ENCODE results near the gene DPF1. TPM values are rescaled to one million over a fixed set of nuclear protein-coding genes. Genes with fewer than 3 reads are reported as not detected.

Gene DPF1
- total RNA-seq, 1 experiment from 2014 or later, result 7.5 TPM

DNA sequence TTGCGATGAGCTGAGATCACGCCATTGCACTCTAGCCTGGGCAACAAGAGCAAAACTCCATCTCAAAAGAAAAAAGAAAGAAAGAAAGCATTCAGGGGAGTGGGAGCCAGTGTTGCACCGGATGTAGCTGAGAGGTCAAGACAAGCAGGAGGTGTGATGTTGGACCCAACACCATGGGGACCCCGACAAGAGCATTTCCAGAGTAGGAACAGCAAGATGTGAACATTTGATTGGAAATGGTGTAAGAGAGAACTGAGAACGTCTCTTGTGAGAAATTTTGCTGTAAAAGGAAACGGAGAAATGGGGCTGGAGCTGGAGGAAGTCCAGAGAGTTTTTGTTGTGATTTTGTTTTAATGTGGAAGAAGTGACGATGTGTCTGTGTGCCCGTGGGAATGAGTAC is 15.8 kb upstream of the DPF1 start:
- intact Hi-C loops (cut with micrococcal nuclease; ENCODE audit: unreplicated experiment) (no loop called here), in situ Hi-C loops (cut with HindIII; ENCODE audit: low pct_unique_long_range_greater_than_20kb, low sequenced_read_pairs) (no loop called here)
- no peak overlapping the region for H3K4me3 ChIP-seq (ENCODE audit: low read depth in 2 of 2, low read length in 2 of 2)
- no peak for ATAC-seq
- ChIA-PET POLR2A (interaction anchor here (0.6 kb wide), 2 partner anchors 71 to 1016 kb away, joined by 3 read pairs; no protein-coding TSS in a partner anchor), CTCF (interaction anchor here (0.6 to 0.7 kb wide), 2 partner anchors 31 to 174 kb away, joined by 3 to 4 read pairs; no protein-coding TSS in a partner anchor)
- H3K4me1 ChIP-seq (ENCODE audit: control insufficient read depth, insufficient read depth, low read length), result peaks cover 2% of the 10 kb centered on the region
- TF ChIP-seq, protein P1, sequence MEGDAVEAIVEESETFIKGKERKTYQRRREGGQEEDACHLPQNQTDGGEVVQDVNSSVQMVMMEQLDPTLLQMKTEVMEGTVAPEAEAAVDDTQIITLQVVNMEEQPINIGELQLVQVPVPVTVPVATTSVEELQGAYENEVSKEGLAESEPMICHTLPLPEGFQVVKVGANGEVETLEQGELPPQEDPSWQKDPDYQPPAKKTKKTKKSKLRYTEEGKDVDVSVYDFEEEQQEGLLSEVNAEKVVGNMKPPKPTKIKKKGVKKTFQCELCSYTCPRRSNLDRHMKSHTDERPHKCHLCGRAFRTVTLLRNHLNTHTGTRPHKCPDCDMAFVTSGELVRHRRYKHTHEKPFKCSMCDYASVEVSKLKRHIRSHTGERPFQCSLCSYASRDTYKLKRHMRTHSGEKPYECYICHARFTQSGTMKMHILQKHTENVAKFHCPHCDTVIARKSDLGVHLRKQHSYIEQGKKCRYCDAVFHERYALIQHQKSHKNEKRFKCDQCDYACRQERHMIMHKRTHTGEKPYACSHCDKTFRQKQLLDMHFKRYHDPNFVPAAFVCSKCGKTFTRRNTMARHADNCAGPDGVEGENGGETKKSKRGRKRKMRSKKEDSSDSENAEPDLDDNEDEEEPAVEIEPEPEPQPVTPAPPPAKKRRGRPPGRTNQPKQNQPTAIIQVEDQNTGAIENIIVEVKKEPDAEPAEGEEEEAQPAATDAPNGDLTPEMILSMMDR (IDR thresholded peaks at IDR 0.05), result no peak
- TF ChIP-seq POLR2AphosphoS5 (IDR thresholded peaks at IDR 0.05; ENCODE audit: low read depth, low read length) (no peak), SIN3A (IDR thresholded peaks at IDR 0.05; ENCODE audit: borderline replicate concordance, insufficient read depth, low read depth, low read length) (no peak), TCF7L2 (IDR thresholded peaks at IDR 0.05; ENCODE audit: low read depth, low read length) (no peak)
- TF ChIP-seq, protein P2, sequence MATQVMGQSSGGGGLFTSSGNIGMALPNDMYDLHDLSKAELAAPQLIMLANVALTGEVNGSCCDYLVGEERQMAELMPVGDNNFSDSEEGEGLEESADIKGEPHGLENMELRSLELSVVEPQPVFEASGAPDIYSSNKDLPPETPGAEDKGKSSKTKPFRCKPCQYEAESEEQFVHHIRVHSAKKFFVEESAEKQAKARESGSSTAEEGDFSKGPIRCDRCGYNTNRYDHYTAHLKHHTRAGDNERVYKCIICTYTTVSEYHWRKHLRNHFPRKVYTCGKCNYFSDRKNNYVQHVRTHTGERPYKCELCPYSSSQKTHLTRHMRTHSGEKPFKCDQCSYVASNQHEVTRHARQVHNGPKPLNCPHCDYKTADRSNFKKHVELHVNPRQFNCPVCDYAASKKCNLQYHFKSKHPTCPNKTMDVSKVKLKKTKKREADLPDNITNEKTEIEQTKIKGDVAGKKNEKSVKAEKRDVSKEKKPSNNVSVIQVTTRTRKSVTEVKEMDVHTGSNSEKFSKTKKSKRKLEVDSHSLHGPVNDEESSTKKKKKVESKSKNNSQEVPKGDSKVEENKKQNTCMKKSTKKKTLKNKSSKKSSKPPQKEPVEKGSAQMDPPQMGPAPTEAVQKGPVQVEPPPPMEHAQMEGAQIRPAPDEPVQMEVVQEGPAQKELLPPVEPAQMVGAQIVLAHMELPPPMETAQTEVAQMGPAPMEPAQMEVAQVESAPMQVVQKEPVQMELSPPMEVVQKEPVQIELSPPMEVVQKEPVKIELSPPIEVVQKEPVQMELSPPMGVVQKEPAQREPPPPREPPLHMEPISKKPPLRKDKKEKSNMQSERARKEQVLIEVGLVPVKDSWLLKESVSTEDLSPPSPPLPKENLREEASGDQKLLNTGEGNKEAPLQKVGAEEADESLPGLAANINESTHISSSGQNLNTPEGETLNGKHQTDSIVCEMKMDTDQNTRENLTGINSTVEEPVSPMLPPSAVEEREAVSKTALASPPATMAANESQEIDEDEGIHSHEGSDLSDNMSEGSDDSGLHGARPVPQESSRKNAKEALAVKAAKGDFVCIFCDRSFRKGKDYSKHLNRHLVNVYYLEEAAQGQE (IDR thresholded peaks at IDR 0.05; ENCODE audit: insufficient read depth in 1 of 2, low read depth in 2 of 2, low read length in 1 of 2), result no peak
- H3K36me3 ChIP-seq (ENCODE audit: control insufficient read depth, insufficient read depth, low read length), result no peaks in the 10 kb centered on the region
- no peaks in the 10 kb centered on the region for H3K27me3 ChIP-seq (ENCODE audit: control insufficient read depth, insufficient read depth, low read length)
- no peak for DNase-seq (ENCODE audit: low read depth, low spot score)
- H3K9me3 ChIP-seq (ENCODE audit: control insufficient read depth, insufficient read depth, low read depth, low read length), result no peaks in the 10 kb centered on the region
- no peak overlapping the region for H3K27ac ChIP-seq (ENCODE audit: low read length)
- no TSS peak for BruUV-seq (replicated peaks)

DNA sequence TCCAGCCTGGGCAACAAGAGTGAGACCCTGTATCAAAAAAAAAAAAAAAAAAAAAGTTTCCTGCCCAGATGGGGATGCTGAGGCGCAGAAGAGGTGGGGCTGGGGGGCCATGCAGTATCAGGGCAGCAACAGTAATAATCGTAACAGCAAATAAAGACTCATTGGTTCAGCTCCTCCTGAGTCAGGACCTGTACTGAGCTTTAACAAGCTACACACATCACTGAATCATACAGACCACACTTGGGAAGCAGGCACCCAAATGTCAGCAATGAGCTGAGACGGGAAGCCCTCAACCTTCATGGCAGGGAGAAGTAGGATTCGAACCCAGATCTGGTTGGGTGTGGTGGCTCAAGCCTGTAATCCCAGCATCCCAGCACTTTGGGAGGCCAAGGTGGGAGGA is 10.6 kb upstream of the DPF1 start:
- Histone ChIP-seq H3K27ac (ENCODE audit: low read length) (no peak overlapping the region), H3K4me1 (ENCODE audit: control insufficient read depth, insufficient read depth, low read length) (0 out of 2 replicates have a peak, but pooled peaks cover 3% of the 10 kb centered on the region), H3K4me3 (ENCODE audit: low read depth in 2 of 2, low read length in 2 of 2) (no peak overlapping the region), H3K27me3 (ENCODE audit: control insufficient read depth, insufficient read depth, low read length) (peaks cover 2% of the 10 kb centered on the region; the same call in 1 of the 2 replicates), H3K9me3 (ENCODE audit: control insufficient read depth, insufficient read depth, low read depth, low read length) (no peaks in the 10 kb centered on the region), H3K36me3 (ENCODE audit: control insufficient read depth, insufficient read depth, low read length) (no peaks in the 10 kb centered on the region)
- no peak for DNase-seq (ENCODE audit: low read depth, low spot score)
- BruUV-seq (replicated peaks), result no TSS peak
- TF ChIP-seq, protein P1 (IDR thresholded peaks at IDR 0.05), result no peak
- no peak for TF ChIP-seq POLR2AphosphoS5 (IDR thresholded peaks at IDR 0.05; ENCODE audit: low read depth, low read length)
- no peak for TF ChIP-seq SIN3A (IDR thresholded peaks at IDR 0.05; ENCODE audit: borderline replicate concordance, insufficient read depth, low read depth, low read length)
- no peak for TF ChIP-seq TCF7L2 (IDR thresholded peaks at IDR 0.05; ENCODE audit: low read depth, low read length)
- TF ChIP-seq, protein P2 (IDR thresholded peaks at IDR 0.05; ENCODE audit: insufficient read depth in 1 of 2, low read depth in 2 of 2, low read length in 1 of 2), result no peak
- intact Hi-C loops (cut with micrococcal nuclease; ENCODE audit: unreplicated experiment) (no loop called here), in situ Hi-C loops (cut with HindIII; ENCODE audit: low pct_unique_long_range_greater_than_20kb, low sequenced_read_pairs) (no loop called here)
- ATAC-seq, result no peak
- CTCF ChIA-PET, result interaction anchor here (0.7 to 1.1 kb wide), 5 partner anchors 8 to 332 kb away, joined by 4 to 12 read pairs (median 10); partner anchors contain the start of genes CATSPERG and PPP1R14A
- POLR2A ChIA-PET, result interaction anchor here (0.7 kb wide), 1 partner anchor 8 kb away, joined by 5 read pairs; no protein-coding TSS in a partner anchor

Data from Panc1 (cell line).